WTC11 (cell line): ENCODE measurements around the gene RNF38. TPM values are rescaled to one million over a fixed set of nuclear protein-coding genes. Genes with fewer than 3 reads are reported as not detected.

Experiments
- ATAC-seq: fragments of 200-7000 bp; cut with Tn5 transposase; 2 replicates; pipeline ENCODE4 v1.10.0; 2021; ENCODE audit warnings: mild to moderate bottlenecking, moderate library complexity
- CTCF ChIA-PET: fragments of 300-600 bp; sonication (Branson Sonifier 250); formaldehyde crosslinking; loops from one replicate; lab custom pipeline; 2021; ENCODE audit warnings: antibody characterized with exemption; lab: Charles Lee
- POLR2A ChIA-PET: fragments of 350-600 bp; sonication (Branson Sonifier 250); formaldehyde crosslinking; loops from one replicate; lab custom pipeline; 2021; ENCODE audit warnings: antibody characterized with exemption; lab: Charles Lee
- DNase-seq: peaks from one replicate; pipeline ENCODE4 v3.0.0; 2021; ENCODE audit warnings: low spot score
- H3K27ac Mint-ChIP-seq: 2 replicates; pipeline ENCODE4 v1.8.0; 2021; ENCODE audit warnings: mixed read lengths
- H3K27me3 Mint-ChIP-seq: 2 replicates; pipeline ENCODE4 v1.8.0; 2021; ENCODE audit warnings: low read depth, mild to moderate bottlenecking, moderate library complexity, mixed read lengths
- H3K36me3 Mint-ChIP-seq: 2 replicates; pipeline ENCODE4 v1.8.0; 2021; ENCODE audit warnings: mixed read lengths
- H3K4me1 Mint-ChIP-seq: 2 replicates; pipeline ENCODE4 v1.8.0; 2022; ENCODE audit warnings: mixed read lengths
- H3K4me3 Mint-ChIP-seq: 2 replicates; pipeline ENCODE4 v1.8.0; 2021; ENCODE audit warnings: mild to moderate bottlenecking, moderate library complexity, mixed read lengths
- H3K9me3 Mint-ChIP-seq: 2 replicates; pipeline ENCODE4 v1.8.0; 2021; ENCODE audit warnings: mixed read lengths
- ATF2 ChIP-seq: sonication (generic); formaldehyde crosslinking; IDR thresholded peaks from 2 replicates; pipeline ENCODE4 v1.8.1; 2022; ENCODE audit warnings: low read depth, missing genetic modification reagents, borderline replicate concordance
- ATF3 ChIP-seq: sonication (generic); formaldehyde crosslinking; conservative IDR thresholded peaks from 2 replicates; pipeline ENCODE4 v1.8.1; 2022; ENCODE audit warnings: mild to moderate bottlenecking, missing genetic modification reagents
- CDX4 ChIP-seq: fragments of 250-450 bp; sonication (Bioruptor Pico); IDR thresholded peaks from 2 replicates; pipeline ENCODE4 v1.9.0; 2021; ENCODE audit warnings: moderate library complexity, mild to moderate bottlenecking, inconsistent platforms, borderline replicate concordance
- FOXJ3 ChIP-seq: sonication (generic); formaldehyde crosslinking; IDR thresholded peaks from 2 replicates; pipeline ENCODE4 v1.9.0; 2021; ENCODE audit warnings: missing genetic modification reagents, mild to moderate bottlenecking, borderline replicate concordance
- FOXK1 ChIP-seq: sonication (generic); formaldehyde crosslinking; IDR thresholded peaks from 2 replicates; pipeline ENCODE4 v1.8.0; 2022; ENCODE audit warnings: mild to moderate bottlenecking, moderate library complexity, missing genetic modification reagents
- IRF1 ChIP-seq: sonication (generic); formaldehyde crosslinking; IDR thresholded peaks from 2 replicates; pipeline ENCODE4 v1.8.0; 2023; ENCODE audit warnings: missing genetic modification reagents
- JAZF1 ChIP-seq: fragments of 250-450 bp; sonication (Bioruptor Pico); IDR thresholded peaks from 2 replicates; pipeline ENCODE4 v1.9.0; 2021; ENCODE audit warnings: moderate library complexity, mild to moderate bottlenecking, inconsistent platforms
- JUN ChIP-seq: sonication (generic); formaldehyde crosslinking; IDR thresholded peaks from 2 replicates; pipeline ENCODE4 v1.8.0; 2023; ENCODE audit warnings: mild to moderate bottlenecking, missing genetic modification reagents
- MLX ChIP-seq: sonication (generic); formaldehyde crosslinking; IDR thresholded peaks from 2 replicates; pipeline ENCODE4 v1.8.1; 2023; ENCODE audit warnings: mild to moderate bottlenecking, missing genetic modification reagents, moderate library complexity
- NFATC4 ChIP-seq: fragments of 250-450 bp; sonication (Bioruptor Pico); IDR thresholded peaks from 2 replicates; pipeline ENCODE4 v1.9.0; 2021; ENCODE audit warnings: mild to moderate bottlenecking
- RORB ChIP-seq: fragments of 250-450 bp; sonication (Bioruptor Pico); IDR thresholded peaks from 2 replicates; pipeline ENCODE4 v1.9.0; 2021; ENCODE audit warnings: mild to moderate bottlenecking
- ZBTB43 ChIP-seq: sonication (generic); formaldehyde crosslinking; IDR thresholded peaks from 2 replicates; pipeline ENCODE4 v1.8.1; 2023; ENCODE audit warnings: mild to moderate bottlenecking, missing genetic modification reagents
- total RNA-seq: library from RNA; stranded (reverse); gene quantifications from 3 replicates; pipeline ENCODE4 v1.2.3, GENCODE V29; 2021

The RNF38 gene
- total RNA-seq, 1 experiment from 2014 or later: 56.4 TPM

- ATAC-seq: no peak
- Mint-ChIP-seq H3K4me3 (no peak overlapping the region), H3K4me1 (peaks cover 10% of the 10 kb centered on the region), H3K27ac (no peak overlapping the region), H3K36me3 (no peaks in the 10 kb centered on the region), H3K27me3 (no peaks in the 10 kb centered on the region), H3K9me3 (no peaks in the 10 kb centered on the region)
- DNase-seq: no peak
- TF ChIP-seq JAZF1 (CRISPR knock-in tag) (no peak), FOXK1 (CRISPR knock-in tag) (no peak), IRF1 (CRISPR knock-in tag) (no peak), JUN (no peak), ATF3 (no peak), FOXJ3 (CRISPR knock-in tag) (no peak), MLX (no peak), CDX4 (CRISPR knock-in tag) (no peak), ATF2 (CRISPR knock-in tag) (no peak), ZBTB43 (no peak), RORB (CRISPR knock-in tag) (no peak), NFATC4 (CRISPR knock-in tag) (no peak)
- POLR2A ChIA-PET: no interaction called here
- CTCF ChIA-PET: interaction anchor here (0.6 to 1.0 kb wide), 2 partner anchors 41 to 230 kb away, joined by 3 read pairs; no protein-coding TSS in a partner anchor
Observed at GRCh38 chr9:36288070-36288469, 112.0 kb downstream of the RNF38 start.

Other genes starting within 250 kb of the RNF38 start
- 0.16 to 0.48 TPM (median 0.20 TPM) in 3 replicates for gene CCIN, start 230.9 kb downstream of the RNF38 start, total RNA-seq
- gene CLTA, start 209.3 kb downstream of the RNF38 start, total RNA-seq: 213 to 220 TPM (median 220 TPM) in 3 replicates
- 4.6 to 9.0 TPM (median 8.9 TPM) in 3 replicates for gene GNE, start 141.8 kb downstream of the RNF38 start, total RNA-seq
- 44.6 to 53.2 TPM (median 45.7 TPM) in 3 replicates for gene MELK, start 172.6 kb upstream of the RNF38 start, total RNA-seq